C4-2B (cell line): Measurements from ENCODE around the gene AAMP.

Experiments
- ZFX ChIP-seq: fragments of 450-650 bp; IDR thresholded peaks from 2 replicates; pipeline ENCODE4 v1.6.1; 2017
- TF ChIP-seq, protein P1 (sequence below): fragments of 450-650 bp; conservative IDR thresholded peaks from 2 replicates; pipeline ENCODE4 v1.5.1; 2017; ENCODE audit warnings: mild to moderate bottlenecking

DNA sequence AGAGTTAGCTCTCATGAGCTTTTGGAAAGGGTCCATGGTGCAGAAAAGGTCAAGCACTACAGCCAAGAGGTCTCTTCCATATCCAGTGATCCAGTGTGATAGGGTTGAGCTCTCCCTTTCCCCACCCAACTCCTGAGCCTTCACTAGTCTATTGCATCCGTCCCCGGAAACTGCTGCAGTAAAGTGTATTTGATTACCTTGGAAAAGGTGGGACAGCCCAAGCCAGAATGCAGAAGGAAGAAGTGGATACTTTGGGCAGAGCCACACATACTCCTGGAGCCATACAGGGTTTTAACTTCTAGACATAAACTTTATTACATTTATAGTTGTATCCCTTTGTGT, 3.9 kb upstream of the AAMP start:
- TF ChIP-seq, protein P1, sequence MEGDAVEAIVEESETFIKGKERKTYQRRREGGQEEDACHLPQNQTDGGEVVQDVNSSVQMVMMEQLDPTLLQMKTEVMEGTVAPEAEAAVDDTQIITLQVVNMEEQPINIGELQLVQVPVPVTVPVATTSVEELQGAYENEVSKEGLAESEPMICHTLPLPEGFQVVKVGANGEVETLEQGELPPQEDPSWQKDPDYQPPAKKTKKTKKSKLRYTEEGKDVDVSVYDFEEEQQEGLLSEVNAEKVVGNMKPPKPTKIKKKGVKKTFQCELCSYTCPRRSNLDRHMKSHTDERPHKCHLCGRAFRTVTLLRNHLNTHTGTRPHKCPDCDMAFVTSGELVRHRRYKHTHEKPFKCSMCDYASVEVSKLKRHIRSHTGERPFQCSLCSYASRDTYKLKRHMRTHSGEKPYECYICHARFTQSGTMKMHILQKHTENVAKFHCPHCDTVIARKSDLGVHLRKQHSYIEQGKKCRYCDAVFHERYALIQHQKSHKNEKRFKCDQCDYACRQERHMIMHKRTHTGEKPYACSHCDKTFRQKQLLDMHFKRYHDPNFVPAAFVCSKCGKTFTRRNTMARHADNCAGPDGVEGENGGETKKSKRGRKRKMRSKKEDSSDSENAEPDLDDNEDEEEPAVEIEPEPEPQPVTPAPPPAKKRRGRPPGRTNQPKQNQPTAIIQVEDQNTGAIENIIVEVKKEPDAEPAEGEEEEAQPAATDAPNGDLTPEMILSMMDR = no peak
- TF ChIP-seq ZFX = no peak
